Keratinocyte (primary cell): ENCODE measurements around the gene NUP214. TPM values are rescaled to one million over a fixed set of nuclear protein-coding genes. Genes with fewer than 3 reads are reported as not detected.
"Not testable (repeated sequence)": the region's sequence is repeated elsewhere in the genome, so short reads cannot be mapped to it uniquely, and the experiment has no call there.

Source experiments
- DNase-seq: peaks from one replicate; pipeline ENCODE4 v3.0.0-alpha.2; 2011; ENCODE audit warnings: low read depth, missing footprints, low spot score
- FAIRE-seq: peaks from 2 replicates; lab custom pipeline; 2011; peaks lifted over from hg19 to GRCh38; lab: Jason Lieb, UNC
- H2AFZ ChIP-seq: 2 replicates; pipeline ENCODE4 v1.6.0; 2012; ENCODE audit warnings: low read length, control low read depth, inconsistent platforms; ENCODE audit not compliant: control insufficient read depth
- H3K27ac ChIP-seq: 2 replicates; pipeline ENCODE4 v1.5.1; 2011; ENCODE audit warnings: low read length; ENCODE audit not compliant: control insufficient read depth, insufficient read depth
- H3K27me3 ChIP-seq: 3 replicates; pipeline ENCODE4 v1.6.0; 2011; ENCODE audit warnings: low read length; ENCODE audit not compliant: control insufficient read depth, insufficient read depth; ENCODE audit errors: extremely low read depth
- H3K36me3 ChIP-seq, 2 experiments: 2 replicates in 1 of 2; 3 replicates in 1 of 2; pipeline ENCODE4 v1.5.1; 2011; ENCODE audit warnings: low read length in 2 of 2, mild to moderate bottlenecking in 1 of 2; ENCODE audit not compliant: control insufficient read depth in 2 of 2, insufficient read depth in 2 of 2; ENCODE audit errors: extremely low read depth in 1 of 2
- H3K4me1 ChIP-seq: 3 replicates; pipeline ENCODE4 v1.5.1; 2011; ENCODE audit warnings: low read length; ENCODE audit not compliant: control insufficient read depth, insufficient read depth; ENCODE audit errors: extremely low read depth
- H3K4me2 ChIP-seq: 3 replicates; pipeline ENCODE4 v1.6.0; 2011; ENCODE audit warnings: low read depth, low read length; ENCODE audit not compliant: control insufficient read depth, insufficient read depth; ENCODE audit errors: extremely low read depth
- H3K4me3 ChIP-seq, 3 experiments: fragments of 200-600 bp in 1 of 3; sonication (generic) in 1 of 3; 2 replicates in 2 of 3; 3 replicates in 1 of 3; pipeline ENCODE4 v1.5.1; 2011 to 2016; ENCODE audit warnings: low read length in 3 of 3, mild to moderate bottlenecking in 3 of 3, control low read depth in 2 of 3, inconsistent platforms in 1 of 3, low read depth in 1 of 3, mixed read lengths in 1 of 3, mixed run types in 1 of 3, moderate library complexity in 1 of 3; ENCODE audit not compliant: control insufficient read depth in 2 of 3, insufficient read depth in 2 of 3; ENCODE audit errors: extremely low read depth in 1 of 3
- H3K79me2 ChIP-seq: 2 replicates; pipeline ENCODE4 v1.6.0; 2012; ENCODE audit warnings: low read length; ENCODE audit not compliant: control insufficient read depth, insufficient read depth
- H3K9ac ChIP-seq: 3 replicates; pipeline ENCODE4 v1.6.0; 2011; ENCODE audit warnings: low read length; ENCODE audit not compliant: control insufficient read depth, insufficient read depth; ENCODE audit errors: extremely low read depth
- H3K9me1 ChIP-seq: 3 replicates; pipeline ENCODE4 v1.6.0; 2011; ENCODE audit warnings: low read length; ENCODE audit not compliant: control insufficient read depth, insufficient read depth; ENCODE audit errors: extremely low read depth
- H3K9me3 ChIP-seq: 2 replicates; pipeline ENCODE4 v1.5.1; 2012; ENCODE audit warnings: low read depth, low read length; ENCODE audit not compliant: control insufficient read depth
- H4K20me1 ChIP-seq: 3 replicates; pipeline ENCODE4 v1.6.0; 2011; ENCODE audit warnings: low read length; ENCODE audit not compliant: control insufficient read depth, insufficient read depth; ENCODE audit errors: extremely low read depth
- CTCF ChIP-seq, 3 experiments: IDR thresholded peaks in 1 of 3; conservative IDR thresholded peaks in 1 of 3; optimal IDR thresholded peaks in 1 of 3; 2 replicates in 2 of 3; 3 replicates in 1 of 3; pipeline versions ENCODE3 to v1.5.1; 2011; ENCODE audit warnings: low read length in 3 of 3, mild to moderate bottlenecking in 3 of 3, moderate library complexity in 2 of 3, control low read depth in 1 of 3, inconsistent platforms in 1 of 3; ENCODE audit not compliant: insufficient read depth in 2 of 3; ENCODE audit errors: extremely low read depth in 1 of 3
- EZH2 ChIP-seq: IDR thresholded peaks from one replicate; pipeline ENCODE4 v1.6.1; 2012; ENCODE audit warnings: inconsistent platforms, mild to moderate bottlenecking, low read length, moderate library complexity
- dilution Hi-C: fragments of 300-500 bp; cut with MboI; formaldehyde crosslinking; loops from one replicate; pipeline ENCODE4 v1.7.0; 2020; ENCODE audit warnings: low sequenced_read_pairs; ENCODE audit not compliant: extremely low pct_ligation_motif_present
- polyA plus RNA-seq, 5 experiments: library from polyadenylated mRNA; depleted of rRNA in 3 of 5; stranded (reverse) in 3 of 5; stranded (forward) in 1 of 5; unstranded in 1 of 5; fragments of >200 nt; gene quantifications; 1 replicate in 1 of 5; 2 replicates in 3 of 5; 3 replicates in 1 of 5; pipeline versions ENCODE4 v1.2.1 to v1.2.3, GENCODE V29; 2011 to 2012; ENCODE audit warnings: missing spikeins in 2 of 5, low read depth in 1 of 5, low replicate concordance in 1 of 5

Gene NUP214
- polyA plus RNA-seq, 1 donor (not counting 4 experiments of a cell fraction or from before 2014, with no cell fraction given): 7.3 TPM

- dilution Hi-C loops: no loop called here
- Histone ChIP-seq H3K9ac (no peak overlapping the region), H4K20me1 (no peaks in the 10 kb centered on the region), H2AFZ (no peak overlapping the region), H3K27ac (no peak overlapping the region), H3K4me3 (no peak overlapping the region), H3K36me3 (peaks cover 16 to 27% of the 10 kb centered on the region in 2 experiments), H3K9me3 (no peaks in the 10 kb centered on the region), H3K79me2 (no peaks in the 10 kb centered on the region), H3K4me2 (no peak overlapping the region), H3K4me1 (no peaks in the 10 kb centered on the region), H3K27me3 (no peaks in the 10 kb centered on the region), H3K9me1 (no peaks in the 10 kb centered on the region)
- FAIRE-seq: no peak
- no peak for TF ChIP-seq EZH2
- no peak for TF ChIP-seq CTCF (optimal IDR thresholded peaks at IDR 0.05 in 1 of 3, IDR thresholded peaks at IDR 0.05 in 1 of 3, conservative IDR thresholded peaks at IDR 0.05 in 1 of 3; ENCODE audit: extremely low read depth in 1 of 3, insufficient read depth in 2 of 3, low read length in 3 of 3)
- no peak for DNase-seq
Observed at GRCh38 chr9:131153595-131153994, 28.2 kb downstream of the NUP214 start.

GRCh38 chr9:131158673-131159072 lies 33.3 kb downstream of the NUP214 start:
- FAIRE-seq, dilution Hi-C loops, H3K4me3 ChIP-seq, H3K9me3 ChIP-seq, H3K27me3 ChIP-seq, H4K20me1 ChIP-seq, H3K4me2 ChIP-seq, H3K9me1 ChIP-seq, H3K79me2 ChIP-seq, H3K9ac ChIP-seq, H3K27ac ChIP-seq, DNase-seq, H3K4me1 ChIP-seq, H2AFZ ChIP-seq, H3K36me3 ChIP-seq: not testable (repeated sequence)

- Histone ChIP-seq H3K27me3 (no peaks in the 10 kb centered on the region), H3K4me2 (no peak overlapping the region), H4K20me1 (no peaks in the 10 kb centered on the region), H3K36me3 (peaks cover 11 to 14% of the 10 kb centered on the region in 2 experiments), H3K4me3 (no peak overlapping the region), H3K9me1 (no peaks in the 10 kb centered on the region), H3K9me3 (no peaks in the 10 kb centered on the region), H2AFZ (no peak overlapping the region), H3K9ac (no peak overlapping the region), H3K4me1 (no peaks in the 10 kb centered on the region), H3K27ac (no peak overlapping the region), H3K79me2 (no peaks in the 10 kb centered on the region)
- DNase-seq (no peak), FAIRE-seq (no peak)
- TF ChIP-seq EZH2: no peak
- no peak for TF ChIP-seq CTCF (optimal IDR thresholded peaks at IDR 0.05 in 1 of 3, IDR thresholded peaks at IDR 0.05 in 1 of 3, conservative IDR thresholded peaks at IDR 0.05 in 1 of 3; ENCODE audit: extremely low read depth in 1 of 3, insufficient read depth in 2 of 3, low read length in 3 of 3)
- dilution Hi-C loops: no loop called here
Observed at GRCh38 chr9:131160416-131161112, 35.2 kb downstream of the NUP214 start.
